Coronary artery (tissue), 2 donors: ENCODE results near the gene ARPC2.

Experiments used
- DNase-seq: peaks from one replicate; pipeline ENCODE4 v3.0.0-alpha.2; 2017; ENCODE audit warnings: low spot score
- H3K27ac ChIP-seq, 2 donors: fragments of 200-600 bp; sonication (generic); one replicate each; pipeline ENCODE4 v1.5.1; 2016 to 2019
- H3K4me3 ChIP-seq: fragments of 200-600 bp; sonication (generic); 2 replicates; pipeline ENCODE4 v1.5.1; 2016; ENCODE audit warnings: mild to moderate bottlenecking, moderate library complexity
- TF ChIP-seq, protein P1 (sequence below): fragments of 200-600 bp; sonication (generic); IDR thresholded peaks from one replicate; pipeline ENCODE4 v1.5.1; 2019; ENCODE audit warnings: antibody characterized with exemption

The ARPC2 gene

GRCh38 chr2:218296847-218297246, 79.9 kb downstream of the ARPC2 start:
- TF ChIP-seq, protein P1, sequence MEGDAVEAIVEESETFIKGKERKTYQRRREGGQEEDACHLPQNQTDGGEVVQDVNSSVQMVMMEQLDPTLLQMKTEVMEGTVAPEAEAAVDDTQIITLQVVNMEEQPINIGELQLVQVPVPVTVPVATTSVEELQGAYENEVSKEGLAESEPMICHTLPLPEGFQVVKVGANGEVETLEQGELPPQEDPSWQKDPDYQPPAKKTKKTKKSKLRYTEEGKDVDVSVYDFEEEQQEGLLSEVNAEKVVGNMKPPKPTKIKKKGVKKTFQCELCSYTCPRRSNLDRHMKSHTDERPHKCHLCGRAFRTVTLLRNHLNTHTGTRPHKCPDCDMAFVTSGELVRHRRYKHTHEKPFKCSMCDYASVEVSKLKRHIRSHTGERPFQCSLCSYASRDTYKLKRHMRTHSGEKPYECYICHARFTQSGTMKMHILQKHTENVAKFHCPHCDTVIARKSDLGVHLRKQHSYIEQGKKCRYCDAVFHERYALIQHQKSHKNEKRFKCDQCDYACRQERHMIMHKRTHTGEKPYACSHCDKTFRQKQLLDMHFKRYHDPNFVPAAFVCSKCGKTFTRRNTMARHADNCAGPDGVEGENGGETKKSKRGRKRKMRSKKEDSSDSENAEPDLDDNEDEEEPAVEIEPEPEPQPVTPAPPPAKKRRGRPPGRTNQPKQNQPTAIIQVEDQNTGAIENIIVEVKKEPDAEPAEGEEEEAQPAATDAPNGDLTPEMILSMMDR, result no peak
- Histone ChIP-seq H3K27ac (peak overlapping the region; percentile 34 to 73), H3K4me3 (no peak overlapping the region)
- DNase-seq, result no peak

- DNase-seq, result no peak
- peak overlapping the region; percentile 20 to 68 for H3K27ac ChIP-seq
- no peak overlapping the region for H3K4me3 ChIP-seq
- TF ChIP-seq, protein P1, result no peak
Observed at GRCh38 chr2:218298314-218298875, 81.4 kb downstream of the ARPC2 start.

DNA sequence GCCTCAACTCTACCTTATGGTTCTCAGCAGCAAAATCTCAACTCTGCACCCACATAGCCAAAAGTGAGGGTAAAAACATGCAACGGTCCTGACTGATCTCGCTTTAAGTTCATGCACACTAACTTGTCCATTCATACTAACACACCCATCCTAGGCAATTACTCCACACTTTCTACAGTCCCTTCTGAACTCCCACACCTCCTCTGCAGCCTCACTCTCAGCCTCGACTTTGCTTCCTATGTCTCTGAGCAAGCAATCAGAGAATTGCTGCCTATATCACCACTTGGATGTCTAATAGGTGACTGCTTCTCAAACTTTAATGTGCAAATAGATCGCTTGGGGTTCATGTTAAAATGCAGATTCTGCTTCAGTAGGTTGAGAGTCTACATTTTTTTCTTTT, 83.2 kb downstream of the ARPC2 start:
- no peak for DNase-seq
- no peak overlapping the region for H3K27ac ChIP-seq
- TF ChIP-seq, protein P1, result no peak
- no peak overlapping the region for H3K4me3 ChIP-seq

GRCh38 chr2:218301176-218301819, 84.3 kb downstream of the ARPC2 start:
- Histone ChIP-seq H3K27ac (no peak overlapping the region), H3K4me3 (no peak overlapping the region)
- TF ChIP-seq, protein P1, result peak; percentile 96
- DNase-seq, result peak; percentile 86
